BLaER1 (cell line): ENCODE measurements around the gene KLF16.
A peak's percentile ranks its signal among the peaks of the same experiment; 100 is the strongest.
"Not testable (repeated sequence)": the region's sequence is repeated elsewhere in the genome, so short reads cannot be mapped to it uniquely, and the experiment has no call there.

Experiments used
- H3K27ac ChIP-seq: shearing (Covaris generic); formaldehyde crosslinking; 2 replicates; pipeline ENCODE4 v1.8.1; 2022
- H3K27me3 ChIP-seq: shearing (Covaris generic); formaldehyde crosslinking; 2 replicates; pipeline ENCODE4 v1.8.1; 2022
- H3K36me3 ChIP-seq: shearing (Covaris generic); formaldehyde crosslinking; 2 replicates; pipeline ENCODE4 v1.8.1; 2022
- H3K4me1 ChIP-seq: shearing (Covaris generic); formaldehyde crosslinking; 2 replicates; pipeline ENCODE4 v1.8.1; 2022
- H3K4me2 ChIP-seq: shearing (Covaris generic); formaldehyde crosslinking; 2 replicates; pipeline ENCODE4 v1.8.1; 2022
- H3K4me3 ChIP-seq: shearing (Covaris generic); formaldehyde crosslinking; 2 replicates; pipeline ENCODE4 v1.8.1; 2022
- H3K9ac ChIP-seq: shearing (Covaris generic); formaldehyde crosslinking; 2 replicates; pipeline ENCODE4 v1.8.1; 2022
- H3K9me3 ChIP-seq: shearing (Covaris generic); formaldehyde crosslinking; 2 replicates; pipeline ENCODE4 v1.8.1; 2022
- H4K20me1 ChIP-seq: shearing (Covaris generic); formaldehyde crosslinking; 2 replicates; pipeline ENCODE4 v1.8.1; 2022
- Cebpa-rat ChIP-seq: shearing (Covaris generic); IDR thresholded peaks from 2 replicates; pipeline ENCODE4 v1.8.1; 2022

Gene KLF16

GRCh38 chr19:1884719-1885334 lies 21.4 kb upstream of the KLF16 start:
- peaks cover 12% of the 10 kb centered on the region for H3K36me3 ChIP-seq
- H4K20me1 ChIP-seq = peaks cover 42% of the 10 kb centered on the region
- peaks cover 69% of the 10 kb centered on the region for H3K4me1 ChIP-seq
- no peaks in the 10 kb centered on the region for H3K9me3 ChIP-seq
- H3K27me3 ChIP-seq = no peaks in the 10 kb centered on the region
- peak overlapping the region; percentile 99 for H3K4me3 ChIP-seq
- no peak for TF ChIP-seq Cebpa-rat
- H3K27ac ChIP-seq = peak overlapping the region; percentile 92
- H3K9ac ChIP-seq = peak overlapping the region; percentile 96
- H3K4me2 ChIP-seq = peak overlapping the region; percentile 99

GRCh38 chr19:1884291-1884718 lies 20.9 kb upstream of the KLF16 start:
- H3K36me3 ChIP-seq = peaks cover 12% of the 10 kb centered on the region
- H4K20me1 ChIP-seq = peaks cover 42% of the 10 kb centered on the region
- H3K4me2 ChIP-seq = peak overlapping the region; percentile 99
- H3K9ac ChIP-seq = peak overlapping the region; percentile 96
- H3K9me3 ChIP-seq = no peaks in the 10 kb centered on the region
- H3K4me3 ChIP-seq = peak overlapping the region; percentile 99
- no peaks in the 10 kb centered on the region for H3K27me3 ChIP-seq
- no peak for TF ChIP-seq Cebpa-rat
- peak overlapping the region; percentile 92 for H3K27ac ChIP-seq
- H3K4me1 ChIP-seq = peaks cover 69% of the 10 kb centered on the region

- peaks cover 69% of the 10 kb centered on the region for H3K4me1 ChIP-seq
- peak overlapping the region; percentile 96 for H3K9ac ChIP-seq
- H3K27ac ChIP-seq = peak overlapping the region; percentile 92
- H3K9me3 ChIP-seq = no peaks in the 10 kb centered on the region
- no peaks in the 10 kb centered on the region for H3K27me3 ChIP-seq
- peak overlapping the region; percentile 99 for H3K4me2 ChIP-seq
- peaks cover 12% of the 10 kb centered on the region for H3K36me3 ChIP-seq
- peaks cover 42% of the 10 kb centered on the region for H4K20me1 ChIP-seq
- TF ChIP-seq Cebpa-rat = no peak
- H3K4me3 ChIP-seq = peak overlapping the region; percentile 99
Measured at GRCh38 chr19:1883784-1884183, 20.4 kb upstream of the KLF16 start.

GRCh38 chr19:1882786-1883692 lies 19.7 kb upstream of the KLF16 start:
- H3K9ac ChIP-seq = peak overlapping the region; percentile 96

GRCh38 chr19:1882089-1882785 lies 18.9 kb upstream of the KLF16 start:
- Histone ChIP-seq H3K36me3 (peaks cover 12% of the 10 kb centered on the region), H3K27ac (peak overlapping the region; percentile 92), H3K9ac (peak overlapping the region; percentile 96), H3K9me3 (no peaks in the 10 kb centered on the region), H4K20me1 (peaks cover 42% of the 10 kb centered on the region), H3K4me2 (peak overlapping the region; percentile 99), H3K4me1 (peaks cover 64% of the 10 kb centered on the region), H3K4me3 (peak overlapping the region; percentile 99), H3K27me3 (no peaks in the 10 kb centered on the region)
- TF ChIP-seq Cebpa-rat = no peak

More at GRCh38 chr19:1882786-1883692, 19.7 kb upstream of the KLF16 start:
- H3K27me3 ChIP-seq = no peaks in the 10 kb centered on the region
- peaks cover 12% of the 10 kb centered on the region for H3K36me3 ChIP-seq
- peak overlapping the region; percentile 99 for H3K4me2 ChIP-seq
- peaks cover 69% of the 10 kb centered on the region for H3K4me1 ChIP-seq
- peak overlapping the region; percentile 99 for H3K4me3 ChIP-seq
- H3K9me3 ChIP-seq = no peaks in the 10 kb centered on the region
- peak overlapping the region; percentile 92 for H3K27ac ChIP-seq
- TF ChIP-seq Cebpa-rat = no peak
- peaks cover 42% of the 10 kb centered on the region for H4K20me1 ChIP-seq

- Histone ChIP-seq H3K4me2 (peak overlapping the region; percentile 99), H3K4me1 (peaks cover 61% of the 10 kb centered on the region), H3K27ac (peak overlapping the region; percentile 92), H3K36me3 (peaks cover 12% of the 10 kb centered on the region), H4K20me1 (peaks cover 42% of the 10 kb centered on the region), H3K4me3 (peak overlapping the region; percentile 99), H3K9ac (peak overlapping the region; percentile 96)
- not testable (repeated sequence) for H3K27me3 ChIP-seq, H3K9me3 ChIP-seq
Measured at GRCh38 chr19:1881393-1882088, 18.2 kb upstream of the KLF16 start.

- H3K27me3 ChIP-seq = no peaks in the 10 kb centered on the region
- peak overlapping the region; percentile 39 for H3K4me2 ChIP-seq
- H3K36me3 ChIP-seq = peaks cover 12% of the 10 kb centered on the region
- no peaks in the 10 kb centered on the region for H3K9me3 ChIP-seq
- TF ChIP-seq Cebpa-rat = no peak
- peaks cover 57% of the 10 kb centered on the region for H3K4me1 ChIP-seq
- H3K4me3 ChIP-seq = no peak overlapping the region
- H3K27ac ChIP-seq = peak overlapping the region; percentile 41
- H4K20me1 ChIP-seq = peaks cover 43% of the 10 kb centered on the region
- peak overlapping the region; percentile 34 for H3K9ac ChIP-seq
Measured at GRCh38 chr19:1880611-1881392, 17.4 kb upstream of the KLF16 start.

- Histone ChIP-seq H3K4me2 (peak overlapping the region; percentile 39), H3K9ac (peak overlapping the region; percentile 34; the same call in 1 of the 2 replicates), H3K27ac (peak overlapping the region; percentile 41; the same call in 1 of the 2 replicates), H4K20me1 (peaks cover 51% of the 10 kb centered on the region), H3K4me1 (peaks cover 55% of the 10 kb centered on the region), H3K36me3 (peaks cover 12% of the 10 kb centered on the region)
- not testable (repeated sequence) for H3K27me3 ChIP-seq, H3K4me3 ChIP-seq, H3K9me3 ChIP-seq
Measured at GRCh38 chr19:1879982-1880381, 16.6 kb upstream of the KLF16 start.

- not testable (repeated sequence) for H3K9me3 ChIP-seq, H3K27me3 ChIP-seq, H3K4me3 ChIP-seq, H3K4me2 ChIP-seq, H3K9ac ChIP-seq, H3K27ac ChIP-seq
- Histone ChIP-seq H3K4me1 (peaks cover 55% of the 10 kb centered on the region), H3K36me3 (peaks cover 16% of the 10 kb centered on the region), H4K20me1 (peaks cover 51% of the 10 kb centered on the region)
Measured at GRCh38 chr19:1878583-1878982, 15.2 kb upstream of the KLF16 start.

GRCh38 chr19:1877280-1877660 lies 13.9 kb upstream of the KLF16 start:
- not testable (repeated sequence) for H3K27me3 ChIP-seq, H3K27ac ChIP-seq, H3K9me3 ChIP-seq, H3K4me3 ChIP-seq, H3K4me2 ChIP-seq, H3K9ac ChIP-seq
- peaks cover 51% of the 10 kb centered on the region for H4K20me1 ChIP-seq
- H3K4me1 ChIP-seq = peaks cover 55% of the 10 kb centered on the region
- peaks cover 29% of the 10 kb centered on the region for H3K36me3 ChIP-seq

- H3K4me3 ChIP-seq = peak overlapping the region; percentile 99
- peaks cover 52% of the 10 kb centered on the region for H3K4me1 ChIP-seq
- not testable (repeated sequence) for H3K27me3 ChIP-seq, H3K9me3 ChIP-seq
- peak overlapping the region; percentile 98 for H3K9ac ChIP-seq
- H3K36me3 ChIP-seq = peaks cover 32% of the 10 kb centered on the region
- H4K20me1 ChIP-seq = peaks cover 55% of the 10 kb centered on the region
- H3K4me2 ChIP-seq = peak overlapping the region; percentile 100
- peak overlapping the region; percentile 98 for H3K27ac ChIP-seq
Measured at GRCh38 chr19:1876496-1877279, 13.3 kb upstream of the KLF16 start.
